HEK293T (cell line): ENCODE measurements around the gene KMT2B.

Source experiments
- ARNT ChIP-seq: fragments of 450-650 bp; IDR thresholded peaks from 2 replicates; pipeline ENCODE4 v1.6.1; 2017; ENCODE audit warnings: mild to moderate bottlenecking
- BHLHE40 ChIP-seq: fragments of 450-650 bp; IDR thresholded peaks from 2 replicates; pipeline ENCODE4 v1.6.1; 2016; ENCODE audit warnings: mild to moderate bottlenecking, moderate library complexity, borderline replicate concordance
- CTBP1 ChIP-seq: fragments of 450-650 bp; IDR thresholded peaks from 2 replicates; pipeline ENCODE4 v1.6.1; 2016; ENCODE audit warnings: borderline replicate concordance
- ELF4 ChIP-seq: fragments of 450-650 bp; IDR thresholded peaks from 2 replicates; pipeline ENCODE4 v1.6.1; 2017; ENCODE audit warnings: antibody characterized with exemption
- FOXA1 ChIP-seq: fragments of 450-650 bp; IDR thresholded peaks from 2 replicates; pipeline ENCODE4 v1.6.1; 2016; ENCODE audit warnings: mild to moderate bottlenecking
- FOXK2 ChIP-seq: fragments of 450-650 bp; IDR thresholded peaks from 2 replicates; pipeline ENCODE4 v1.6.1; 2016; ENCODE audit warnings: mild to moderate bottlenecking
- HDGF ChIP-seq: fragments of 450-650 bp; IDR thresholded peaks from 2 replicates; pipeline ENCODE4 v1.6.1; 2017; ENCODE audit warnings: antibody characterized with exemption, borderline replicate concordance
- L3MBTL2 ChIP-seq: fragments of 450-650 bp; conservative IDR thresholded peaks from 2 replicates; pipeline ENCODE4 v1.6.1; 2016; ENCODE audit warnings: mild to moderate bottlenecking
- NFRKB ChIP-seq: fragments of 450-650 bp; IDR thresholded peaks from 2 replicates; pipeline ENCODE4 v1.6.1; 2016; ENCODE audit warnings: mild to moderate bottlenecking, moderate library complexity
- PKNOX1 ChIP-seq: fragments of 450-650 bp; IDR thresholded peaks from 2 replicates; pipeline ENCODE4 v1.6.1; 2016
- SP1 ChIP-seq: fragments of 450-650 bp; IDR thresholded peaks from 2 replicates; pipeline ENCODE4 v1.6.1; 2017
- SUZ12 ChIP-seq: fragments of 450-650 bp; IDR thresholded peaks from 2 replicates; pipeline ENCODE4 v1.6.1; 2016; ENCODE audit warnings: mild to moderate bottlenecking
- TARDBP ChIP-seq: fragments of 450-650 bp; IDR thresholded peaks from 2 replicates; pipeline ENCODE4 v1.6.1; 2016
- ZNF384 ChIP-seq: fragments of 450-650 bp; IDR thresholded peaks from 2 replicates; pipeline ENCODE4 v1.6.1; 2016

GRCh38 chr19:35756377-35757230 is 38.8 kb downstream of the KMT2B start, which contains the start of gene HSPB6:
- TF ChIP-seq HDGF (no peak), ZNF384 (no peak), ELF4 (no peak), PKNOX1 (no peak), ARNT (no peak), FOXA1 (no peak), TARDBP (no peak), FOXK2 (no peak), BHLHE40 (no peak), SP1 (no peak), NFRKB (no peak), L3MBTL2 (no peak), SUZ12 (no peak), CTBP1 (no peak)
